Epithelial cell of esophagus (primary cell): Measurements from ENCODE around the gene CLDN7.

Experiments used
- DNase-seq: peaks from one replicate; pipeline ENCODE4 v3.0.0; 2010; ENCODE audit warnings: low read depth
- H3K4me3 ChIP-seq: 2 replicates; pipeline ENCODE4 v1.5.1; 2011; ENCODE audit warnings: mild to moderate bottlenecking, low read length, control low read depth
- TF ChIP-seq, protein P1 (sequence below): IDR thresholded peaks from 2 replicates; pipeline ENCODE4 v1.5.1; 2011; ENCODE audit warnings: low read depth, mild to moderate bottlenecking, low read length, control low read depth, inconsistent platforms; ENCODE audit not compliant: insufficient read depth; ENCODE audit errors: missing control alignments

Gene CLDN7

DNA sequence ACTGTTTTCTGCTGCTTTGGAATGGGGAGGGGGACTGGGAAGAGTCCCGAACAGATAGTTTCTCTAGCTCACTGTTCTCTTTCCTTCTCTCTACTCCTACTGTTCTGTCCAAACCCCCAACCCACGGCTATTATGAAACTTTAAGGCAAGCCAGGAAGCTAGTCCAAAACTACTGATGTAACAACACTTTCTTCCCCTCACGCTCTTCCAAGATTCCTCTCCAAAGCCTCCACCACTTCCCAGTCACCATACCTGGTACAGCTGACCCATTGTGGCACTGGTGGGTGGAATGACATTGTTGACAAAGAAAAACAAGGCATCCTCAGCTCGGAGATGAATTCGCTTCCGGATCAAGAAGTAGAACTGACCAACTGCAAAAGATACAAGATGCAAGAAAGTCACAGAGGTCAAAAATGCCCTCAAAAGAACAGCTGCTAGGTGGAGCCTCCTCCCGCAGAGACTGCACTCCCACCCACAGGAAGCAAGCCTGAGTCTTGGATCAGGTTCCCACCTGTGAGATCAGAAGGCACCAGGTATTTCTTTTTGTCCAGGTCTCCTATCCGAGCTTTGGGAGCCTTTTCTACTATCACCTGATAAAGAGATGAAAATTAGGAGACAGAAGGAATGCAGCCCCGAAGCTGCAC, 21.1 kb downstream of the CLDN7 start:
- peak overlapping the region; percentile 96 for H3K4me3 ChIP-seq
- TF ChIP-seq, protein P1, sequence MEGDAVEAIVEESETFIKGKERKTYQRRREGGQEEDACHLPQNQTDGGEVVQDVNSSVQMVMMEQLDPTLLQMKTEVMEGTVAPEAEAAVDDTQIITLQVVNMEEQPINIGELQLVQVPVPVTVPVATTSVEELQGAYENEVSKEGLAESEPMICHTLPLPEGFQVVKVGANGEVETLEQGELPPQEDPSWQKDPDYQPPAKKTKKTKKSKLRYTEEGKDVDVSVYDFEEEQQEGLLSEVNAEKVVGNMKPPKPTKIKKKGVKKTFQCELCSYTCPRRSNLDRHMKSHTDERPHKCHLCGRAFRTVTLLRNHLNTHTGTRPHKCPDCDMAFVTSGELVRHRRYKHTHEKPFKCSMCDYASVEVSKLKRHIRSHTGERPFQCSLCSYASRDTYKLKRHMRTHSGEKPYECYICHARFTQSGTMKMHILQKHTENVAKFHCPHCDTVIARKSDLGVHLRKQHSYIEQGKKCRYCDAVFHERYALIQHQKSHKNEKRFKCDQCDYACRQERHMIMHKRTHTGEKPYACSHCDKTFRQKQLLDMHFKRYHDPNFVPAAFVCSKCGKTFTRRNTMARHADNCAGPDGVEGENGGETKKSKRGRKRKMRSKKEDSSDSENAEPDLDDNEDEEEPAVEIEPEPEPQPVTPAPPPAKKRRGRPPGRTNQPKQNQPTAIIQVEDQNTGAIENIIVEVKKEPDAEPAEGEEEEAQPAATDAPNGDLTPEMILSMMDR = no peak
- DNase-seq = no peak

DNA sequence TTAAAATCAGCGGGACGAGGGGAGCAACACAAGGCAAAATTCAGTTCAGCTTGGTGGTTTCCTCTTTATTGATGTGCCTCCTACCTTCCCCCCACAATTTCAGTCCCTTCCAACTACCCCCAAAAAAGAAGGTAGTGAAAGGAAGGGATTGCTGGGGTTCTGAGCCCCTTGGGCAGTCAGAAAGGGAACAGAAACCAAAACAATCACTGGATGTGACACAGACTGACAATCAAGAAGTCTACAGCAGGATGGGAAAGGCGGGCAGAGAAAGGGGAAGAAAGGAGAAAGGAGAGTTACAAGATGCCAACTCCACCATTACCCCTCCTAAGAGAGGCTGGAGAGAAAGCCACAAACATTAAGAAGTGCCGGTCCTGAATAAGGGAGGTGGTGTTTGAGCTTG, 21.9 kb downstream of the CLDN7 start:
- no peak for DNase-seq
- peak overlapping the region; percentile 96 for H3K4me3 ChIP-seq
- TF ChIP-seq, protein P1 = no peak

DNA sequence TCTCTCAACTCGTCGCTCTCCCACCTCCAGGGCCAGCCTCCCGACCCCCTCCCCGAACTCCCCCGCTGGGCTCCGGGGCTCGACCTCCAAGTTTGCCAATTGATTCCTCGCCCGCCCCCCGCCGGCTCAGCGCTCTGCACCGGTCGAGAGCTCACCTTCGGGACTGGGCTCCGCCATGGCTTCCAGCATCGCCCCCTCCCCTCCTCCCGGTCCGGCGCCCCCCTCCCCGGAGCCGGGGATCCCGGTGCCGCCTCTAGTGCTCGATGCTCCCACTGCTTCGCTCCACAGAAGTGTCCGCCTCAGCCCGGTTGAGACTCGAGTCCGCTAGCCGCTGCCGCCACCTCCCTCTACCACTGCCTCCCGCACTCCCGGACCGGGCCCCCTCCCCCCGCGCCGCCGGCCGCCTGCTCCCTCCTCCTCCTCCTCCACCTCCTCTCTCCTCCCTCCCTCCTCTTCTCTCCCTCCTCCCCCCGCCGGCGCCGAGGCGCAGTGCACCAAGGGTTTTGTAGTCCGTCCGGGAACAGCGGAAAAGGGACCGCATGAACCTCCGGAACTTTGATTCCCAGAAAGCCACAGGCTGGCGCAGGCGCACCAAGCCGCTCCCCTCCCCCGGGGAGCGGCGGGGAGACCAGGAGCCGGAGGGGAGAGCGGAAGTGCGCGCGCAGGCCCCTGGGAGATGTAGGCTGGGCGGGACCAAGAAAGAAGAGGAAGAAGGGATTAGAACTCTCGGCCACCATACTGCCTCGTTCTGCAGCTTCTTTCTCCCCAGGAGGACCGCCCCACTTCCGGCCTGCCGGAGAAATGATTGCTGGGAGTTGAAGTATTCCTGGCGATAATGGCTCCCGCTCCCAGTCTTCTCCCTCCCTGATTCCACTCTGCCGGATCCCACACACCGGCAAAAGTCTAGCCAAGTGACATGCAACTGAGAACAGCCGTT, 22.9 kb downstream of the CLDN7 start, which contains the start of gene PHF23:
Gene PHF23, minus strand, starts transcription at position 367 of the 937 bp plus-strand sequence. Its CDS starts 178 bp downstream, at position 189.
- TF ChIP-seq, protein P1 = no peak
- peak within 1 kb of the TSS; percentile 97 for H3K4me3 ChIP-seq
- DNase-seq = peak; percentile 99

DNA sequence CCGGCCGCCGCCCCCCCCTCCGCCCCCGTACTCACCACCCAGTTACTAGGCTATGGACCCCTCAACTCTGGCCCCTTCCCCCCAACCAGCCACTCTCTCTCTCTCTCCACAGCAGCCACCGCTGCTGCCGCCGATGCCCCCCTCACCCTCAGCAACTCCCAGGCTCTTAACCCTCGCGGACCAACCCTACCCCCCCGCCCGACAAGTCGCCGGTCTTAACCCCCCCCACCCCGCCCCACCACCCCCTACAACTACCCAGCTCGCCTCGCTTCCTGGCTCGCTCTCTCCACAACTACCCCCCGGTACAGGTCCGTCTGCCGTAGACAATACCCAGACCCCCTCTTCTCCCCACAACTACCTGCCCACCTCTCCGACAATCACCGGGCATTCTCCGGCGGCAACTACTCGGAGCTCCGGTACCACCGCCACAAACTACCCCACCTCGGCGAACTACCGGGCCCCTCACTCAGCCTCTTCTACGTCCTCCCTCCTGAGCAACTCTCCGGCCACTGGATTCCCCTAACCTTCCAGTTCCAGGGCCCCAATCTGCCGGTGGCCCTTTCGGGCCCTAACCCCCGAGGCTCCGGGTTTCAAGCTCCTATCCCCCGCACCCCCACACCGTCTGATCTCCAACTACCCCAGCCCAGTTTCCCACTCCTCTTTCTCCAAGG, 23.7 kb downstream of the CLDN7 start:
- peak; percentile 29 for DNase-seq
- TF ChIP-seq, protein P1 = no peak
- H3K4me3 ChIP-seq = peak overlapping the region; percentile 97

DNA sequence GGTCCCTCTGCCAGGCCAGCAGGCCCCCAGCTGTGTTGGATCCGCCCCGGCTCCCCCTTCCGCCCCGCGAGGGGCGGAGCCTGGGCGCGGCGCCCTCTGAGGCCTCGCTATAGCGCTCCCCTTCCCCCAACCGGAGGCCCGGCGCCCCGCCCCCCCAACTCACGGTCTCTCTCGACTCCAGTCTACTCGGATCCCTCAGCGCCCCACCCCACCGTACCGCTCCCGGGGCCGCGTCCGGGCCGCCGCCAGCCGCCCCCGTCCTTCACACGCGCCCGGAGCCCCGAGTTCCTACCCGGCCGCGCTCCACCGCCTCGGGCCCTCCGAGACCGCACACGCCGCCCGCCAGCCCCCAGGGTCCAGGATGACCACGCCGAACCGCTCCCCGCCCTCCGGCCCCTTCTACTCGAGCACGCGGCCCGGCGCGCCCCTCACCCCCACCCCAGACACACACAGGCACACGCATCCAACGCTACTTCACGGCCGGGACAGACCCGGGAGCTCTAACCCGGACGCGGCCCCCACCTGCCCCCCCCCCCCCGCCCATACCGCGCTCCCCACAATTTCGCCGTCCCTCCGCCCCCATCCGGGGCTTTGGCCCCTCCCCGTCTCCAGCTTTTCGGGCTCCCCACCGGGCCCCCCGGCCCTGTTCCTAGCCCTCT, 24.4 kb downstream of the CLDN7 start:
- TF ChIP-seq, protein P1 = no peak
- peak; percentile 58 for DNase-seq
- H3K4me3 ChIP-seq = peak overlapping the region; percentile 97

DNA sequence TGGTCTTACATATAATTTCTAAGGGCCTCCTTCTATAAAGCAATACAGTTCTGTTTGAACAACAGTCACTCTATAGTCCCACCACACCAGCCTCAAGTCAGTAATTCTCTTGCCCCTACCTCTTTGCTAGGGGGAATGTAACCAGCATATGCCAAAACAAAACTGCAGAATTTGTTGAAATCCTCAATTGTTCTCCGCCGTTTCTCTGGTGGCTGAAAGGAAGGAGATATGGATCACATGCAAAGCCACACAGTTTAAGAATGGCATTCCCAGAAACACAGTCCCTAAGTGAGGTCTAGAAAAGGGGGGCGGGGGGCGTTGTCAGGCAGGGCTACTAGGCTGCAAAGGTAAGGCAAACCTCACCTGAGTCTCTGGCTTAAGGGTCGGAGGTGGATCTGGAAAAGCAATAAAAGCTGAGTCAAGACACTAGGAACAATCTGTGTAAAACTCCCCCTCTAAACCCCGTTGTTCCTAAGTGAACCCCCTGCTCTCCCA, 25.0 kb downstream of the CLDN7 start:
- H3K4me3 ChIP-seq = peak overlapping the region; percentile 97
- TF ChIP-seq, protein P1 = no peak
- no peak for DNase-seq
